HepG2 (cell line): ENCODE results near the gene TNIP3. TPM values are rescaled to one million over a fixed set of nuclear protein-coding genes. Genes with fewer than 3 reads are reported as not detected.
A peak's percentile ranks its signal among the peaks of the same experiment; 100 is the strongest.

Source experiments
- ATAC-seq: fragments of 200-7000 bp; cut with Tn5 transposase; 3 replicates; pipeline ENCODE4 v1.9.1; 2020; ENCODE audit warnings: mild to moderate bottlenecking, moderate library complexity
- BruUV-seq: library from RNA; stranded (reverse); fragments of 400-500 nt; replicated peaks from 2 replicates; lab custom pipeline; 2021; lab: Mats Ljungman, UMichigan
- CTCF ChIA-PET: fragments of 300-600 bp; formaldehyde crosslinking; extraction: SDS; loops from one replicate; lab custom pipeline; 2021; ENCODE audit warnings: low total read pairs, inconsistent platforms, low intra/inter-chr PET ratio; lab: Yijun Ruan, JAX
- POLR2A ChIA-PET: fragments of 350-600 bp; sonication (Branson Sonifier 250); formaldehyde crosslinking; loops from one replicate; lab custom pipeline; 2020; ENCODE audit warnings: antibody characterized with exemption, inconsistent platforms; lab: Yijun Ruan, JAX
- DNase-seq: peaks from one replicate; pipeline ENCODE4 v3.0.0-alpha.2; 2015; ENCODE audit warnings: low spot score
- FAIRE-seq: peaks from 3 replicates; lab custom pipeline; 2011; peaks lifted over from hg19 to GRCh38; lab: Jason Lieb, UNC
- H2AFZ ChIP-seq: one replicate; pipeline ENCODE4 v1.6.1; 2011; ENCODE audit warnings: low read length, inconsistent platforms
- H3K27ac ChIP-seq: fragments of 300-600 bp; 3 replicates; pipeline ENCODE4 v1.8.0; 2011; ENCODE audit warnings: mixed run types, mild to moderate bottlenecking, mixed read lengths, low read length, inconsistent platforms; ENCODE audit not compliant: insufficient read depth; ENCODE audit errors: extremely low read length
- H3K27me3 ChIP-seq, 2 experiments: fragments of 200-600 bp in 1 of 2; 2 replicates in 1 of 2; 3 replicates in 1 of 2; pipeline versions ENCODE4 v1.6.0 to v1.8.0; 2011; ENCODE audit warnings: low read length in 2 of 2, mild to moderate bottlenecking in 2 of 2, moderate library complexity in 2 of 2, inconsistent platforms in 1 of 2; ENCODE audit not compliant: insufficient read depth in 2 of 2, control insufficient read depth in 1 of 2
- H3K36me3 ChIP-seq, 2 experiments: fragments of 200-600 bp in 1 of 2; replicated peaks in 1 of 2; 2 replicates in 1 of 2; 3 replicates in 1 of 2; pipeline versions ENCODE4 v1.5.1 to v1.8.0; 2011; ENCODE audit warnings: low read length in 2 of 2, inconsistent platforms in 1 of 2; ENCODE audit not compliant: insufficient read depth in 2 of 2, control insufficient read depth in 1 of 2
- H3K4me1 ChIP-seq: 2 replicates; pipeline ENCODE4 v1.5.1; 2012; ENCODE audit warnings: low read length, inconsistent platforms; ENCODE audit not compliant: insufficient read depth
- H3K4me2 ChIP-seq: 2 replicates; pipeline ENCODE4 v1.6.0; 2011; ENCODE audit warnings: low read depth, low read length, inconsistent platforms
- H3K4me3 ChIP-seq, 3 experiments: fragments of 200-600 bp in 1 of 3; sonication (generic), shearing (Covaris generic) in 1 of 3; replicated peaks in 1 of 3; 2 replicates each; pipeline ENCODE4 v1.5.1; 2011 to 2016; ENCODE audit warnings: low read length in 3 of 3, inconsistent platforms in 2 of 3, low read depth in 2 of 3, mild to moderate bottlenecking in 2 of 3, control low read depth in 1 of 3, mixed read lengths in 1 of 3; ENCODE audit not compliant: insufficient read depth in 1 of 3
- H3K79me2 ChIP-seq: one replicate; pipeline ENCODE4 v1.6.1; 2011; ENCODE audit warnings: low read length, inconsistent platforms; ENCODE audit not compliant: insufficient read depth
- H3K9ac ChIP-seq: 2 replicates; pipeline ENCODE4 v1.6.0; 2011; ENCODE audit warnings: mild to moderate bottlenecking, low read depth, low read length, inconsistent platforms; ENCODE audit not compliant: insufficient read depth
- H3K9me3 ChIP-seq: 2 replicates; pipeline ENCODE4 v1.5.1; 2012; ENCODE audit warnings: mild to moderate bottlenecking, low read length
- H4K20me1 ChIP-seq: 2 replicates; pipeline ENCODE4 v1.6.0; 2011; ENCODE audit warnings: inconsistent platforms, mild to moderate bottlenecking, low read length, moderate library complexity; ENCODE audit not compliant: insufficient read depth
- ARID3A ChIP-seq: IDR thresholded peaks from 2 replicates; pipeline ENCODE4 v1.6.1; 2012; ENCODE audit warnings: low read depth, low read length, improper control_type of control experiment
- CTCF ChIP-seq: sonication (generic); formaldehyde crosslinking; IDR thresholded peaks from 2 replicates; pipeline ENCODE4 v1.5.0; 2020; ENCODE audit warnings: mild to moderate bottlenecking, missing genetic modification reagents, moderate library complexity
- SMC3 ChIP-seq: IDR thresholded peaks from 2 replicates; pipeline ENCODE4 v1.6.1; 2011; ENCODE audit warnings: low read length, improper control_type of control experiment
- STAG1 ChIP-seq: sonication (generic); formaldehyde crosslinking; IDR thresholded peaks from 2 replicates; pipeline ENCODE4 v1.4.0; 2020; ENCODE audit warnings: missing genetic modification reagents
- whole genome bisulfite sequencing: methylation state at CpG from one replicate; pipeline ENCODE4 v1.1.6; 2017; ENCODE audit warnings: low lambda C conversion rate; 5-methylcytosine and 5-hydroxymethylcytosine counted together
- in situ Hi-C: cut with HindIII; loops from 2 replicates; pipeline ENCODE4 v1.10.0; 2017; ENCODE audit warnings: low pct_unique_long_range_greater_than_20kb; ENCODE audit not compliant: extremely low pct_ligation_motif_present
- intact Hi-C: fragments of 100-400 bp; cut with micrococcal nuclease; formaldehyde crosslinking; loops from one replicate; pipeline ENCODE4 v1.10.0; 2022; ENCODE audit not compliant: unreplicated experiment
- polyA plus RNA-seq, 8 experiments: library from polyadenylated mRNA; depleted of rRNA in 3 of 8; stranded (reverse) in 7 of 8; unstranded in 1 of 8; fragments of >200 nt; fragmentation: Illumina TruSeq in 4 of 8; extraction: Trizol in 4 of 8; gene quantifications; 2 replicates each; pipeline versions ENCODE4 v1.2.1 to v1.2.3, GENCODE V29; 2011 to 2016; ENCODE audit warnings: low read depth in 4 of 8, missing spikeins in 1 of 8, mixed read lengths in 1 of 8; ENCODE audit not compliant: insufficient read depth in 1 of 8
- total RNA-seq, 5 experiments: library from RNA; depleted of rRNA; stranded (reverse); fragments of >200 nt; fragmentation: Illumina TruSeq; extraction: Trizol; gene quantifications; 2 replicates each; pipeline ENCODE4 v1.2.3, GENCODE V29; 2016; ENCODE audit warnings: low read depth in 1 of 5

The TNIP3 gene
- total and polyA plus RNA-seq, 2 of the 13 experiments (the other 11 are each of a cell fraction or from before 2014, with no cell fraction given): not detected

GRCh38 chr4:121096629-121097028 is 67.5 kb downstream of the TNIP3 start:
- no peak overlapping the region for H3K9ac ChIP-seq
- no peaks in the 10 kb centered on the region for H3K4me1 ChIP-seq
- H3K27ac ChIP-seq: no peak overlapping the region
- H3K4me2 ChIP-seq: no peak overlapping the region
- no peaks in the 10 kb centered on the region for H4K20me1 ChIP-seq
- in situ Hi-C loops (loop anchor here (10.0 kb wide), 1 partner anchor 942 kb away; no protein-coding TSS in a partner anchor), intact Hi-C loops (loop anchor here (1.0 to 2.0 kb wide), 2 partner anchors 74 to 377 kb away; no protein-coding TSS in a partner anchor)
- ChIA-PET POLR2A (no interaction called here), CTCF (interaction anchor here (1.1 to 1.9 kb wide), 2 partner anchors 940 to 1025 kb away, joined by 3 to 15 read pairs; no protein-coding TSS in a partner anchor)
- H3K27me3 ChIP-seq: no peaks in the 10 kb centered on the region
- no peak overlapping the region for H3K4me3 ChIP-seq
- WGBS: 0% methylated on average over 2 of the region's 2 CpGs
- no peak overlapping the region for H2AFZ ChIP-seq
- ATAC-seq (no peak), DNase-seq (peak; percentile 7), FAIRE-seq (no peak)
- no TSS peak for BruUV-seq
- TF ChIP-seq ARID3A (no peak), SMC3 (peak; percentile 23; the same call in 1 of the 2 replicates), CTCF (0 out of 2 replicates have a peak, but pooled peaks have one; percentile 18), STAG1 (CRISPR knock-in tag) (peak; percentile 62)
- H3K79me2 ChIP-seq: no peaks in the 10 kb centered on the region
- no peaks in the 10 kb centered on the region for H3K36me3 ChIP-seq
- H3K9me3 ChIP-seq: no peaks in the 10 kb centered on the region
